SJSA1 (cell line): ENCODE data around the gene GPR107. TPM values are rescaled to one million over a fixed set of nuclear protein-coding genes. Genes with fewer than 3 reads are reported as not detected.

Source experiments
- DNase-seq, 2 experiments: peaks; one replicate each; pipeline ENCODE4 v3.0.0-alpha.2; 2015 to 2020; ENCODE audit warnings: low spot score in 2 of 2, low read depth in 1 of 2
- H3K27ac ChIP-seq: fragments of 250-450 bp; sonication (Bioruptor Pico); 2 replicates; pipeline ENCODE4 v1.5.1; 2020; ENCODE audit warnings: mild to moderate bottlenecking, moderate library complexity
- H3K27me3 ChIP-seq: fragments of 250-450 bp; sonication (Bioruptor Pico); replicated peaks from 2 replicates; pipeline ENCODE4 v1.5.1; 2020; ENCODE audit warnings: mild to moderate bottlenecking, moderate library complexity
- H3K36me3 ChIP-seq: fragments of 250-450 bp; sonication (Bioruptor Pico); 2 replicates; pipeline ENCODE4 v1.5.1; 2020; ENCODE audit warnings: mild to moderate bottlenecking
- H3K4me1 ChIP-seq: fragments of 250-450 bp; sonication (Bioruptor Pico); replicated peaks from 2 replicates; pipeline ENCODE4 v1.6.1; 2021; ENCODE audit warnings: mild to moderate bottlenecking
- H3K4me3 ChIP-seq: fragments of 250-450 bp; sonication (Bioruptor Pico); 2 replicates; pipeline ENCODE4 v1.5.1; 2020; ENCODE audit warnings: mild to moderate bottlenecking
- H3K9me3 ChIP-seq: fragments of 250-450 bp; sonication (Bioruptor Pico); replicated peaks from 2 replicates; pipeline ENCODE4 v1.5.1; 2020; ENCODE audit warnings: mild to moderate bottlenecking
- total RNA-seq: library from RNA; depleted of rRNA; stranded (reverse); fragments of >200 nt; shearing (Covaris generic); gene quantifications from 2 replicates; pipeline ENCODE4 v1.2.3, GENCODE V29; 2014

GPR107 gene
- total RNA-seq, 1 experiment from 2014 or later = 25.5 TPM

- Histone ChIP-seq H3K4me3 (no peak overlapping the region), H3K27ac (no peak overlapping the region), H3K36me3 (peaks cover 9% of the 10 kb centered on the region), H3K4me1 (peaks cover 60% of the 10 kb centered on the region), H3K27me3 (no peaks in the 10 kb centered on the region), H3K9me3 (no peaks in the 10 kb centered on the region)
- DNase-seq = no peak
Measured at GRCh38 chr9:130039528-130040147, 14.1 kb upstream of the GPR107 start.

- H3K4me3 ChIP-seq = peak overlapping the region; percentile 99; the same call in 1 of the 2 replicates
- peaks cover 50% of the 10 kb centered on the region for H3K4me1 ChIP-seq
- H3K36me3 ChIP-seq = peaks cover 9% of the 10 kb centered on the region
Measured at GRCh38 chr9:130040984-130041647, 12.6 kb upstream of the GPR107 start.

GRCh38 chr9:130041648-130042405 is 11.9 kb upstream of the GPR107 start:
- peak in 1 of 2 experiments; percentile 27 for DNase-seq

More at GRCh38 chr9:130040984-130041647, 12.6 kb upstream of the GPR107 start:
- Histone ChIP-seq H3K9me3 (no peaks in the 10 kb centered on the region), H3K27ac (no peak overlapping the region), H3K27me3 (no peaks in the 10 kb centered on the region)
- DNase-seq = no peak

GRCh38 chr9:130042406-130042884 is 11.3 kb upstream of the GPR107 start:
- Histone ChIP-seq H3K9me3 (no peaks in the 10 kb centered on the region), H3K27me3 (no peaks in the 10 kb centered on the region), H3K4me3 (peak overlapping the region; percentile 99), H3K36me3 (peaks cover 9% of the 10 kb centered on the region), H3K27ac (peak overlapping the region; percentile 54), H3K4me1 (peaks cover 37% of the 10 kb centered on the region)
- DNase-seq = peak in 1 of 2 experiments; percentile 24

More at GRCh38 chr9:130041648-130042405, 11.9 kb upstream of the GPR107 start:
- H3K4me3 ChIP-seq = peak overlapping the region; percentile 99
- H3K4me1 ChIP-seq = peaks cover 43% of the 10 kb centered on the region
- peak overlapping the region; percentile 54 for H3K27ac ChIP-seq
- no peaks in the 10 kb centered on the region for H3K9me3 ChIP-seq
- H3K36me3 ChIP-seq = peaks cover 9% of the 10 kb centered on the region
- H3K27me3 ChIP-seq = no peaks in the 10 kb centered on the region

GRCh38 chr9:130042885-130043653 is 10.6 kb upstream of the GPR107 start, which contains the start of gene FNBP1:
Gene FNBP1, minus strand, starts transcription at chr9:130043189. Its CDS starts 214 bp downstream, at chr9:130042975.
- no peaks in the 10 kb centered on the region for H3K27me3 ChIP-seq
- peaks cover 9% of the 10 kb centered on the region for H3K36me3 ChIP-seq
- peaks cover 36% of the 10 kb centered on the region for H3K4me1 ChIP-seq
- peak; percentile 69 to 77 for DNase-seq
- peak within 1 kb of the TSS; percentile 54 for H3K27ac ChIP-seq
- no peaks in the 10 kb centered on the region for H3K9me3 ChIP-seq
- H3K4me3 ChIP-seq = peak within 1 kb of the TSS; percentile 99

GRCh38 chr9:130043654-130044623 is 9.8 kb upstream of the GPR107 start:
- H3K4me3 ChIP-seq = peak overlapping the region; percentile 99
- DNase-seq = no peak
- H3K36me3 ChIP-seq = peaks cover 9% of the 10 kb centered on the region
- H3K9me3 ChIP-seq = no peaks in the 10 kb centered on the region
- H3K27me3 ChIP-seq = no peaks in the 10 kb centered on the region
- peaks cover 36% of the 10 kb centered on the region for H3K4me1 ChIP-seq
- peak overlapping the region; percentile 39 for H3K27ac ChIP-seq

GRCh38 chr9:130045725-130046450 is 7.8 kb upstream of the GPR107 start:
- DNase-seq = no peak
- Histone ChIP-seq H3K27ac (no peak overlapping the region), H3K27me3 (no peaks in the 10 kb centered on the region), H3K4me1 (peaks cover 33% of the 10 kb centered on the region), H3K4me3 (no peak overlapping the region), H3K36me3 (peaks cover 9% of the 10 kb centered on the region), H3K9me3 (no peaks in the 10 kb centered on the region)

- H3K36me3 ChIP-seq = peaks cover 4% of the 10 kb centered on the region
- H3K4me1 ChIP-seq = peaks cover 12% of the 10 kb centered on the region
- no peak overlapping the region for H3K27ac ChIP-seq
- no peaks in the 10 kb centered on the region for H3K9me3 ChIP-seq
- H3K4me3 ChIP-seq = no peak overlapping the region
- no peaks in the 10 kb centered on the region for H3K27me3 ChIP-seq
- no peak for DNase-seq
Measured at GRCh38 chr9:130049431-130050210, 4.1 kb upstream of the GPR107 start.

GRCh38 chr9:130050462-130050861 is 3.2 kb upstream of the GPR107 start:
- H3K4me3 ChIP-seq = no peak overlapping the region
- H3K27me3 ChIP-seq = no peaks in the 10 kb centered on the region
- no peaks in the 10 kb centered on the region for H3K9me3 ChIP-seq
- DNase-seq = no peak
- no peak overlapping the region for H3K27ac ChIP-seq
- H3K36me3 ChIP-seq = peaks cover 4% of the 10 kb centered on the region
- H3K4me1 ChIP-seq = peaks cover 16% of the 10 kb centered on the region

- Histone ChIP-seq H3K36me3 (peaks cover 4% of the 10 kb centered on the region), H3K4me1 (peaks cover 16% of the 10 kb centered on the region), H3K9me3 (no peaks in the 10 kb centered on the region), H3K27me3 (no peaks in the 10 kb centered on the region), H3K4me3 (no peak overlapping the region), H3K27ac (no peak overlapping the region)
- DNase-seq = no peak
Measured at GRCh38 chr9:130051855-130052254, 1.9 kb upstream of the GPR107 start.

GRCh38 chr9:130053109-130053503 is 600 bp upstream of the GPR107 start:
- no peaks in the 10 kb centered on the region for H3K27me3 ChIP-seq
- peaks cover 16% of the 10 kb centered on the region for H3K4me1 ChIP-seq

More at GRCh38 chr9:130053109-130053503, 600 bp upstream of the GPR107 start:
- H3K36me3 ChIP-seq = peaks cover 4% of the 10 kb centered on the region
- H3K27ac ChIP-seq = peak overlapping the region; percentile 76
- no peaks in the 10 kb centered on the region for H3K9me3 ChIP-seq
- DNase-seq = no peak
- peak overlapping the region; percentile 88 for H3K4me3 ChIP-seq
